GM12878 (cell line): ENCODE data around the gene WASF1. TPM values are rescaled to one million over a fixed set of nuclear protein-coding genes. Genes with fewer than 3 reads are reported as not detected.

Experiments
- ATAC-seq: fragments of 200-7000 bp; cut with Tn5 transposase; 3 replicates; pipeline ENCODE4 v1.9.1; 2020; ENCODE audit warnings: mild to moderate bottlenecking, moderate library complexity
- BruUV-seq: library from RNA; stranded (reverse); fragments of 400-500 nt; replicated peaks from 2 replicates; lab custom pipeline; 2021; lab: Mats Ljungman, UMichigan
- CTCF ChIA-PET: fragments of 300-600 bp; sonication (Branson Sonifier 250); formaldehyde crosslinking; extraction: SDS; loops from one replicate; lab custom pipeline; 2021; ENCODE audit warnings: inconsistent platforms; lab: Yijun Ruan, JAX
- POLR2A ChIA-PET: fragments of 350-600 bp; formaldehyde crosslinking; extraction: SDS; loops from one replicate; lab custom pipeline; 2021; ENCODE audit warnings: inconsistent platforms; lab: Charles Lee
- RAD21 ChIA-PET: fragments of 300-600 bp; sonication (Branson Sonifier 250); formaldehyde crosslinking; loops from one replicate; lab custom pipeline; 2023; ENCODE audit warnings: antibody characterized with exemption; ENCODE audit not compliant: unreplicated experiment; lab: Charles Lee
- SMC1A ChIA-PET: fragments of 300-600 bp; sonication (Branson Sonifier 250); formaldehyde crosslinking; loops from one replicate; lab custom pipeline; 2023; ENCODE audit not compliant: unreplicated experiment, uncharacterized antibody; lab: Charles Lee
- DNase-seq: peaks from one replicate; pipeline ENCODE4 v3.0.0-alpha.2; 2011; ENCODE audit warnings: low read depth, low spot score
- FAIRE-seq: peaks from 3 replicates; lab custom pipeline; 2011; peaks lifted over from hg19 to GRCh38; lab: Jason Lieb, UNC
- H2AFZ ChIP-seq: 2 replicates; pipeline ENCODE4 v1.6.0; 2011; ENCODE audit warnings: low read depth, low read length, control low read depth; ENCODE audit not compliant: control insufficient read depth
- H3K27ac ChIP-seq: 2 replicates; pipeline ENCODE4 v1.5.1; 2011; ENCODE audit warnings: control low read depth; ENCODE audit not compliant: control insufficient read depth, insufficient read depth
- H3K27me3 ChIP-seq, 2 experiments: replicated peaks in 1 of 2; 2 replicates each; pipeline versions ENCODE4 v1.6.0 to v1.6.1; 2011; ENCODE audit warnings: low read length in 1 of 2; ENCODE audit not compliant: control insufficient read depth in 2 of 2, insufficient read depth in 2 of 2
- H3K36me3 ChIP-seq, 2 experiments: 2 replicates each; pipeline ENCODE4 v1.5.1; 2011; ENCODE audit warnings: low read length in 1 of 2; ENCODE audit not compliant: control insufficient read depth in 2 of 2, insufficient read depth in 2 of 2
- H3K4me1 ChIP-seq: 2 replicates; pipeline ENCODE4 v1.6.1; 2011; ENCODE audit warnings: mild to moderate bottlenecking, low read length, moderate library complexity, mixed read lengths; ENCODE audit not compliant: control insufficient read depth, insufficient read depth
- H3K4me2 ChIP-seq: 2 replicates; pipeline ENCODE4 v1.6.0; 2011; ENCODE audit warnings: control low read depth; ENCODE audit not compliant: control insufficient read depth, insufficient read depth
- H3K4me3 ChIP-seq: fragments of 200-600 bp; sonication (generic); 2 replicates; pipeline ENCODE4 v1.5.1; 2016
- H3K79me2 ChIP-seq: 2 replicates; pipeline ENCODE4 v1.6.0; 2011; ENCODE audit warnings: low read length; ENCODE audit not compliant: control insufficient read depth, insufficient read depth
- H3K9ac ChIP-seq: 2 replicates; pipeline ENCODE4 v1.8.0; 2011; ENCODE audit warnings: low read length, control low read depth, mixed read lengths; ENCODE audit not compliant: control insufficient read depth, insufficient read depth
- H3K9me3 ChIP-seq: replicated peaks from 3 replicates; pipeline ENCODE4 v1.5.1; 2011; ENCODE audit warnings: mild to moderate bottlenecking, low read length; ENCODE audit not compliant: control insufficient read depth, insufficient read depth
- H4K20me1 ChIP-seq: 2 replicates; pipeline ENCODE4 v1.6.0; 2011; ENCODE audit not compliant: control insufficient read depth, insufficient read depth
- BACH1 ChIP-seq: fragments of 450-650 bp; IDR thresholded peaks from 2 replicates; pipeline ENCODE4 v1.6.1; 2017; ENCODE audit warnings: mild to moderate bottlenecking, borderline replicate concordance
- E2F8 ChIP-seq: fragments of 450-650 bp; IDR thresholded peaks from 2 replicates; pipeline ENCODE4 v1.6.1; 2018; ENCODE audit warnings: mild to moderate bottlenecking, low read depth, moderate library complexity; ENCODE audit not compliant: partially characterized antibody
- ETV6 ChIP-seq, 2 experiments: fragments of 450-650 bp in 1 of 2; IDR thresholded peaks in 1 of 2; conservative IDR thresholded peaks in 1 of 2; 2 replicates each; pipeline ENCODE4 v1.6.1; 2014; ENCODE audit warnings: antibody characterized with exemption in 1 of 2, borderline replicate concordance in 1 of 2, low read depth in 1 of 2, mild to moderate bottlenecking in 1 of 2, moderate library complexity in 1 of 2
- FOXM1 ChIP-seq: IDR thresholded peaks from 2 replicates; pipeline ENCODE4 v1.6.1; 2012; ENCODE audit warnings: low read depth, mild to moderate bottlenecking, inconsistent platforms, low read length, moderate library complexity
- HDAC6 ChIP-seq: fragments of 200-600 bp; sonication (generic); IDR thresholded peaks from one replicate; pipeline ENCODE4 v1.8.0; 2017; ENCODE audit warnings: antibody characterized with exemption; ENCODE audit not compliant: unreplicated experiment
- LARP7 ChIP-seq: fragments of 450-650 bp; IDR thresholded peaks from 2 replicates; pipeline ENCODE4 v1.6.1; 2017; ENCODE audit warnings: mild to moderate bottlenecking
- NR2F1 ChIP-seq: fragments of 450-650 bp; conservative IDR thresholded peaks from 2 replicates; pipeline ENCODE4 v1.6.1; 2017; ENCODE audit warnings: mild to moderate bottlenecking
- RAD51 ChIP-seq: fragments of 450-650 bp; IDR thresholded peaks from 2 replicates; pipeline ENCODE4 v1.6.1; 2016; ENCODE audit warnings: moderate library complexity, mild to moderate bottlenecking, inconsistent platforms
- RCOR1 ChIP-seq: conservative IDR thresholded peaks from 2 replicates; pipeline ENCODE4 v1.6.1; 2012; ENCODE audit warnings: low read depth, low read length, improper control_type of control experiment
- SUZ12 ChIP-seq: fragments of 200-600 bp; sonication (generic); IDR thresholded peaks from one replicate; pipeline ENCODE4 v1.6.1; 2018; ENCODE audit warnings: antibody characterized with exemption, mild to moderate bottlenecking; ENCODE audit not compliant: unreplicated experiment
- ZNF217 ChIP-seq: fragments of 450-650 bp; IDR thresholded peaks from 2 replicates; pipeline ENCODE4 v1.6.1; 2017; ENCODE audit warnings: antibody characterized with exemption, mild to moderate bottlenecking
- ZNF622 ChIP-seq: fragments of 450-650 bp; IDR thresholded peaks from 2 replicates; pipeline ENCODE4 v1.6.1; 2017; ENCODE audit warnings: mild to moderate bottlenecking, inconsistent platforms
- in situ Hi-C: fragments of 300-500 bp; cut with MboI; formaldehyde crosslinking; loops from 9 replicates; pipeline ENCODE4 v1.14.3; 2018; ENCODE audit warnings: mixed read lengths
- intact Hi-C: fragments of 100-400 bp; cut with micrococcal nuclease; formaldehyde crosslinking; loops from one replicate; pipeline ENCODE4 v1.14.2; 2022; ENCODE audit not compliant: unreplicated experiment
- polyA plus RNA-seq, 11 experiments: library from polyadenylated mRNA; depleted of rRNA in 4 of 11; unstranded in 6 of 11; stranded (reverse) in 5 of 11; fragments of >200 nt; fragmentation: Nextera tagmentation in 4 of 11; fragmentation: Illumina TruSeq in 1 of 11; extraction: Ambion mirVana in 4 of 11; extraction: Trizol in 1 of 11; gene quantifications; 1 replicate in 1 of 11; 2 replicates in 10 of 11; pipeline versions ENCODE4 v1.2.1 to v1.2.3, GENCODE V29; 2011 to 2016; ENCODE audit warnings: inconsistent platforms in 2 of 11, missing spikeins in 2 of 11, low read depth in 1 of 11
- total RNA-seq, 4 experiments: library from RNA; depleted of rRNA in 3 of 4; stranded (reverse); fragments of >200 nt in 3 of 4; fragmentation: Illumina TruSeq in 1 of 4; extraction: Trizol in 1 of 4; gene quantifications; 2 replicates each; pipeline versions ENCODE4 v1.2.1 to v1.2.3, GENCODE V29; 2013 to 2021

Gene WASF1
- total and polyA plus RNA-seq, 10 of the 15 experiments (the other 5 are each of a cell fraction or from before 2014, with no cell fraction given) = 1.3 to 10.2 (median 4.5) TPM

GRCh38 chr6:110090876-110091275 is 88.6 kb downstream of the WASF1 start:
- ChIA-PET RAD21 (no interaction called here), SMC1A (interaction anchor here (2.8 kb wide), 1 partner anchor 11 kb away, joined by 11 read pairs; no protein-coding TSS in a partner anchor), CTCF (no interaction called here), POLR2A (no interaction called here)
- Histone ChIP-seq H3K27me3 (no peaks in the 10 kb centered on the region), H3K9me3 (no peaks in the 10 kb centered on the region), H3K9ac (no peak overlapping the region), H2AFZ (no peak overlapping the region), H3K79me2 (no peaks in the 10 kb centered on the region), H3K4me1 (no peaks in the 10 kb centered on the region), H4K20me1 (no peaks in the 10 kb centered on the region), H3K36me3 (no peaks in the 10 kb centered on the region), H3K4me2 (no peak overlapping the region), H3K4me3 (no peak overlapping the region), H3K27ac (no peak overlapping the region)
- no peak for TF ChIP-seq RAD51
- TF ChIP-seq RCOR1 = no peak
- TF ChIP-seq HDAC6 = no peak
- TF ChIP-seq LARP7 = no peak
- no peak for TF ChIP-seq E2F8
- no peak for TF ChIP-seq SUZ12
- TF ChIP-seq ZNF622 = no peak
- TF ChIP-seq FOXM1 = no peak
- TF ChIP-seq BACH1 = no peak
- no peak for TF ChIP-seq NR2F1
- no peak for TF ChIP-seq ETV6 (conservative IDR thresholded peaks at IDR 0.05 in 1 of 2, IDR thresholded peaks at IDR 0.05 in 1 of 2; ENCODE audit: borderline replicate concordance in 1 of 2, low read depth in 1 of 2)
- TF ChIP-seq ZNF217 = no peak
- intact Hi-C loops = no loop called here
- DNase-seq (no peak), ATAC-seq (no peak), FAIRE-seq (no peak)
- no TSS peak for BruUV-seq
- in situ Hi-C loops = no loop called here
